Anterior cingulate cortex (tissue), 58 donors: ENCODE data around the gene VENTX.

ENCODE experiments used
- DNase-seq, 58 donors: peaks; one replicate each; lab custom pipeline; 2025; lab: John Stamatoyannopoulos, UW

Gene VENTX

DNA sequence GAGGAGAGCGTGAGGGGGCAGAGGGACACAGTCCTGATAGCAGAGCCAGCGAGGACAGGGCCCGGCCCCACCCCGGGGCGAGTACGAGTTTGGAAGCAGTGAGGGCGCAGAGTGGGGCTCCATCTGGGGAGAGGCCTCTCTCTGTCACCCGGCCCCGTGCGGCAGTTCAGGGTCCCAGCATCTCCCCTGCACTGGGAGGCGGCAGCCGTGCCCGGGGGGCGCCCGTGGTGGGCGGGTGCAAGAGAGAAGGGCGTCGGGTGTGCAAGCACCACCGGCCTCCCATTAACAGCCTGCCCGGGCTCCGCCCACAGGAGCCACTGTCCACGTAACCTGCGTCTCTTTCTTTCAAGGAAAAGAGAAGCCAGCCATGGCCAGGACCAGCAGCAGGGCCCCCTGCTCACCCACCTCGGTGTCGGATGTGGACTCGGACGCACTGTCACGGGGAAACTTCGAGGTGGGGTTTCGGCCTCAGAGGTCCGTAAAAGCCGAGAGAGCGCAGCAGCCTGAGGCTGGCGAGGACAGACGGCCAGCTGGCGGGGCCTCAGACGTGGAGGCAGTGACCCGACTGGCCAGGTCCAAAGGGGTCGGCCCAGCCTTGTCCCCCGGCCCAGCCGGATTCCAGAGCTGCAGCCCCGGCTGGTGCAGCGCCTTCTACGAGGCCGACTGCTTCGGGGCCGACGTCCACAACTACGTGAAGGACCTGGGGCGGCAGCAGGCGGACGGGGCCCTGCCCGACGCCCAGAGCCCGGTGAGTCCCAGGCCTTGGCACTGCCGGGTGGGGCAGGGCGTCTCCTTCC, 36.3 kb upstream of the VENTX start:
- DNase-seq: no peak

- no peak for DNase-seq
These were observed 35.5 kb upstream of the VENTX start for GRCh38 chr10:133201948-133202725.

DNA sequence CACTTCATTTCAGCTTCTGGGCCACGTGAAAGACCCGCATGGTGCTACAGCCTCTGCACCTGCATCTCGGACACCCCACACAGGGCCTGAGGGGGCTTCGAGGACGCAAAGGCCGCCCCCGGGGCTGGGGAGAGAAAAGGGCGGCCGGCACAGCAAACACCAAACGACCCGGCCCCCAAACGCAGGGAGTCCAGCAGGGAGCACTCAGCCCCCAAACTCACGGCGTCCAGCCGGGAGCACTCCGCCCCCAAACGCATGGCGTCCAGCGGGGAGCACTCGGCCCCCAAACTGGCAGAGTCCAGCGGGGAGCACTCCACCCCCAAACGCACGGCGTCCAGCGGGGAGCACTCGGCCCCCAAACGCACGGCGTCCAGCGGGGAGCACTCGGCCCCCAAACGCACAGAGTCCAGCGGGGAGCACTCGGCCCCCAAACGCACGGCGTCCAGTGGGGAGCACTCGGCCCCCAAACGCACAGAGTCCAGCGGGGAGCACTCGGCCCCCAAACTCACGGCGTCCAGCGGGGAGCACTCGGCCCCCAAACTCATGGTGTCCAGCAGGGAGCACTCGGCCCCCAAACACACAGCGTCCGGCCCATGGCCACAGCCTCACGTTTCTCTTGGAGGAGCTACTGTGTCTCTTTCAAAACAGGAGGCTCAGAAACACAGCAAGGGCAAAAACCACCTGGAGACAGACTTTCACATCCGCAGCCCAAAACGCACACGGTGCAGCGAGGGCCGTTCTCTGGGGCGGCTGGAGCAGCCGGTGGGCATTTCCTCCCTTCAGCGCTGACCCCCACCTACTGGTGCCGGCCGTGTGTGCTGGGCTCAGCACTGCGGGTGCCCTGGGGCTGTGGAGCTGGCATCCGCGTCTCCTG, 34.6 kb upstream of the VENTX start:
- no peak for DNase-seq

DNA sequence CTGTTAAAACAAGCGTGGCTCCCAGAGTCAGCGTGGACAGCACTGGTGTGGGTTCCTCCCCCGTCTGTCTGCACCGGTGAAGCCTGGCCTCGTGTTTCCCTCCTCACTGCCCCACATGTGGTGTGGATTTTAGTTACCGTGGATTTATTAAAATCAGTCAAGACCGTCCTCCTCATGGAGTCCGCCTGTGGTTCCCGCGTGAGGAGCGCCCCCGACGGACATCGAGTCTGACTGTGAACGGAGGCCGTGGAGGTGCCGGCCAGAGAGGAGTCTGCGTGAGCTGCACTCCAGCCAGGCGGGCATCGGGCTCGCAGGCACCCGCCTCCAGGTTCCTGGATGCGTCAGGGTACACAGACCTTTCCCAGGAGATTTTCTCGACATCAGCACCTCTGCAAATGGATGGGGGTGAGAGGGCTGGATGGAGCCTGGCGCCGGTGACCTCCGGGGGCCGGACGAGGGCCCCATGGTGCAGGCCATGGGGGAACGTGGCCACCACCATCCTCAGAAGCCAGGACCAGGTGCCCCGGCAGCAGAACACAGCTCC, 33.9 kb upstream of the VENTX start:
- DNase-seq: no peak

- peak in 3 of 58 donors; percentile 8 to 29 (median 20) for DNase-seq
These were observed 33.2 kb upstream of the VENTX start for GRCh38 chr10:133204226-133205015.

DNA sequence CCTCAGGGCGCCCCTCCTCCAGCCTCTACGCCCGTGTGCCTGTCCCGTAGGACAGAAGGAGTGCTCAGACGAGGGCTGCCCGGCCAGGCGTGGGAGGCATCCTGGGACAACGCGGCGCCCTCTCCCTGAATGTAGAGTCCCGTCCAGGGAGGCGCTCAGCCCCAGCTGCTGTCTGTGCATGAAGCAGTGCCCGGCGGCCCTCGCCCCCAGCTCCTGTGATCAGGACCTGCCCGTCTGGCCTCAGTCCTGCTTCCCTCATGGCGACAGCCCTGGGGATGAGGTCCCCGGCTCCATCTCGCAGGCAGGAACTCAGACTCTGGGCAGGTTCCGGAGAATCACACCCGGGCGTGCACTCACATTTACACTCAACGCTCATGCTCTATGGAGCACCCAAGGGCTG, 32.5 kb upstream of the VENTX start:
- no peak for DNase-seq

DNA sequence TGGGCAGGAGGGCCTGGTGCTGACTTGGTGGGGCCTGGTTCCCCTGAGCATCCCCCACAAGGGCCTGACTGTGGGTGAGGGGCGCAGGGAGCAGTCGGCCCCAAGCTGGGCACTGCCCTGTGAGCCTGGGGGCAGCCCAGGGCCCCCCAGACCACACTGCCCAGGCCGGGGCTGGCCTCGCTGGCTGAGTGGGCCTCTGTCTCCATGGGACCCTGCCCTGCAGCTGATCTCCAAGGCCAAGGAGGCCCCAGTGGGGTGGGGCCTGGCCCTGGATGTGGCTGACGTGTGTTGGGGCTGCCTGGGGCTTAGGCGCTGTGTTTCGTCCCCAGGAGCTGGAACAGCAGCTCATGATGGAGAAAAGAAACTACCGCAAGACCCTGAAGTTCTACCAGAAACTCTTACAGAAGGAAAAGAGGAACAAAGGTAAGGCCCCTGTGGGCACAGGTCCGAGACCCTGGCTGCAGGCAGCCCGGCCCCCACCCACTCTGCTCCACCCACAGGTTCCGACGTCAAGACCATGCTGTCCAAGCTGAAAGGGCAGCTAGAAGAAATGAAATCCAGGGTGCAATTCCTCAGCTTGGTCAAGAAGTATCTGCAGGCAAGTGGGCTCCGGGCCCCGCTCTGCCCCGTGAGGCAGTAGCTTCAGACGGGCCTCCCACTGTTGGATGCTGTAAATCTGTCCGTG, 31.2 kb upstream of the VENTX start:
- no peak for DNase-seq

GRCh38 chr10:133207041-133207600, 30.5 kb upstream of the VENTX start:
- no peak for DNase-seq

DNA sequence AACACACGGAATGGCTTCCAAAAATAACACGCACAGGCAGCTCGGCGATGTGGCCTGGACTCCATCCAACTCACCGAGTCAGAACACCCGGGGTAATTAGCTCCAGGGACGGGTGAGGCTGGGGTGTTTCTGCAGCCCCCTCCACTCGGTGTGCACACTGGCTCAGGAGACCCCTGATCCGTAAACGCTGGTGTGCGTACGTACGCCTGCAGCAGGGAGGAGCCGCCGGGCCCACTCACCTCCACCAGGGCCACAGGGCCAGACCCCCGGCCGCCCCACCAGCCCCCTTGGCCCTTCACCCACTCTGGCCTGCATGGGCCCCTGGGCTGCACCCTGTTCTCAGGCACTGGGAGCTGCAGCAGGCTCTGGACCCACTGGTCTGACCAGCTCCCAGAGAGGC, 30.0 kb upstream of the VENTX start:
- DNase-seq: no peak

DNA sequence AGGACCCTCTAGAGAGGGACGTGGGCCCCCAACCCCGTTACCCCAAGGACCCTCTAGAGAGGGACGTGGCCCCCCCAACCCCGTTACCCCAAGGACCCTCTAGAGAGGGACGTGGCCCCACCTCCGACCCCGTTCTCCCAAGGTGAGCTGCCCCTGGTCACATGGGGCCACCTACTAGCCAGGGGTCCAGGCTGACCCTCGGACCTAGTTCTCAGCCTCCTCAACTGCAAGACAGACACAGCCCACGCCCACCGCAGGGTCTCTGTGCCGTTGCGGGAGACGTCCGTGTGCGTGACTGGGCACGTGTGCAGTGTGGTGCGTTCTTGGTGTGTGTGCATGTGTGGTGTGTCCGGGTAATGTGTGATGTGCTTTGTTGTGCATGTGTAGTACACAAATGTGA, 29.2 kb upstream of the VENTX start:
- DNase-seq: no peak

GRCh38 chr10:133209117-133209516, 28.5 kb upstream of the VENTX start:
- DNase-seq: no peak

DNA sequence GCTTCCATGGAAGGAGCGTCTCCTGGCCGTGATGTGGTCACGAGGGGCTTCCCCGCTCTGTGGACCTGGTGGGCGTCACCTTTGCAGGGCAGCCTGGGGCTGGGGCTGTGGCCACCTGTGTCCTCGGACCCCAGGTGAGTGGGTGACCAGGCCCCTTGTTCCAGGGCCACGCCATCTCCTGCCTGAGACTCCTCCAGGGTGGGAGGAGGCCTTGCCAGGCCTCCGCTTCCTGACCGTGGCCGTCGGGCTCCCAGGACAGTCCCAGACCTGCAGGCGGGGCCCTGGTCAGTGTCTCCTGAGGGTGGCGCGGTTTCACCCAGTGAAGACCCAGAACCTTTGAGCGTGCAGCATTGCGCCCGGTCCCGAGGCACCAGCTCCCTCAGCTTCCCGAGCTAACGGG, 28.0 kb upstream of the VENTX start:
- no peak for DNase-seq

GRCh38 chr10:133210398-133211140, 27.1 kb upstream of the VENTX start:
- DNase-seq: no peak

- no peak for DNase-seq
These were observed 26.4 kb upstream of the VENTX start for GRCh38 chr10:133211141-133211830.

- DNase-seq: no peak
These were observed 25.4 kb upstream of the VENTX start for GRCh38 chr10:133211959-133212852.

DNA sequence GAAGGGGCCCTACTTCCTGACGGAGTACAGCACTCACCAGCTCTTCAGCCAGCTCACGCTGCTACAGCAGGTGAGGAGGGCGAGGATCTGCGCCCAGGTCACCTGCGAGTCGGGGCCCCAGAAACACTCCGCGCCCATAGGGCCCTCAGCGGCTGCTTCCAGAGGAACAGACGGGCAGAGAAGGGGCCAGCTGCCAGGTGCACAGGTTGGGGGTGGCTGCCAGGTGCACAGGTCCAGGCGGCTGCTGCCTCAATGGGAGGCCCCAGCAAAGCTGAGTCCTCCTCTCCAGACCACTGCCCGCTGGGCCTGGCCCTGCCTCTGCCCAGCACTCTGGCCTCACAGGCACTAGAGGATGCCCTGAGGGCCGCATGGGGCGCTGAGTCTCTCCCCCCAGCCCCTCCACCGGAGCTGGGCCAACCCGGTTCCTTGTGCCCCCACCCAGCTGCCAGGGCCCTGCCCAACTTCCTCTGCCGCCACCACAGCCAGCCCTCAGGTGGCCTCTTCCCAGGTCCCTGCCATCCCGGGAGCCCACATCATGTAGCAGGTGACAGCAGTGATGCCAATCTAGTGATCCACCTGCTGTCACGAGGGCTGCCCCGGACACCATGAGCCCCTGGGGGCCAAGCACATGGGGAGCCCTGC, 24.7 kb upstream of the VENTX start:
- DNase-seq: no peak
